Measurements from ENCODE around the gene SERPINA5.

DNA sequence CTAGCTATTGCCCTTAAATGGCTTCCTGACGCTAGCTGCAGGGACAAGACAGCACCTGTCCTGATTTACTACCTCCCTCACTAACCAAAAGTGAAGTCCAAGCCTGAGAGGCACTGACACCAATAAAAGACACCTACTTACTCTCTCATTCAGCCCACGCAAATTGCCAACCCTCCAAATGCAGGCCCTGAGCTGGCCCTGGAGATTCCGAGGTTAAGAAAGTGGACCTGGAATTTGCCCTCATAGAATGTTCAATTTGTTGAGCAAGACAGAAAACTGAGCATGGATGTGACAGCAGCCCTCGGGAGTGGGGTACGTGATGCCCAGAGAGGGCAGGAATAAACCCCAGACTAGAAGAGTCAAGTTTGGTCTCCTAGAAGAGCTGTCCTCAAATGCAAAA is 47.4 kb downstream of the SERPINA5 start:
- TF ChIP-seq, protein P1, sequence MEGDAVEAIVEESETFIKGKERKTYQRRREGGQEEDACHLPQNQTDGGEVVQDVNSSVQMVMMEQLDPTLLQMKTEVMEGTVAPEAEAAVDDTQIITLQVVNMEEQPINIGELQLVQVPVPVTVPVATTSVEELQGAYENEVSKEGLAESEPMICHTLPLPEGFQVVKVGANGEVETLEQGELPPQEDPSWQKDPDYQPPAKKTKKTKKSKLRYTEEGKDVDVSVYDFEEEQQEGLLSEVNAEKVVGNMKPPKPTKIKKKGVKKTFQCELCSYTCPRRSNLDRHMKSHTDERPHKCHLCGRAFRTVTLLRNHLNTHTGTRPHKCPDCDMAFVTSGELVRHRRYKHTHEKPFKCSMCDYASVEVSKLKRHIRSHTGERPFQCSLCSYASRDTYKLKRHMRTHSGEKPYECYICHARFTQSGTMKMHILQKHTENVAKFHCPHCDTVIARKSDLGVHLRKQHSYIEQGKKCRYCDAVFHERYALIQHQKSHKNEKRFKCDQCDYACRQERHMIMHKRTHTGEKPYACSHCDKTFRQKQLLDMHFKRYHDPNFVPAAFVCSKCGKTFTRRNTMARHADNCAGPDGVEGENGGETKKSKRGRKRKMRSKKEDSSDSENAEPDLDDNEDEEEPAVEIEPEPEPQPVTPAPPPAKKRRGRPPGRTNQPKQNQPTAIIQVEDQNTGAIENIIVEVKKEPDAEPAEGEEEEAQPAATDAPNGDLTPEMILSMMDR (IDR thresholded peaks at IDR 0.05; ENCODE audit: low read depth, low read length): no peak
- TF ChIP-seq MYC (IDR thresholded peaks at IDR 0.05; ENCODE audit: low read depth, low read length): no peak
- no peak for TF ChIP-seq POLR2A (IDR thresholded peaks at IDR 0.05; ENCODE audit: extremely low read depth, insufficient read length)

All from NB4 (cell line).